A204.1 (cell line): ENCODE data around the gene PKIG.

Experiments
- FAIRE-seq: peaks from 2 replicates; lab custom pipeline; 2012; peaks lifted over from hg19 to GRCh38; lab: Jason Lieb, UNC

Gene PKIG

DNA sequence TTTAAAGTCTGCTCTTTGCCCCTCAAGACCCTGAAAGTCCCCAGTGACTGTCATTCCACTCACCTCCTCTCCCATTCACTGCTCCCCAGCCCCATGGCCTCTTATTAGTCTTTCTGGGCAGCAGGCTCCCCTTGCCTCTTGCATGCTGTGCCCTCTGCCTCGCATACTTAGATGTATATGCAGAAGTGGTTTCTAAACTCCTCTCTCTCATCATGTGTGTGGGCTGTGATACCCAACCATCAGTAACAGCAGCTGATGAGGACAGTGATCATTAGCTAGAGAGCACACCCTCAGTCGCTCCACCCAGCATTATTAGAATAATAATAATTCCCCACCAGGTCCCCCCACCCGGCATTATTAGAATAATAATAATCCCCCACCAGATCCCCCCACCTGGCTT, 14.5 kb downstream of the PKIG start:
- no peak for FAIRE-seq

DNA sequence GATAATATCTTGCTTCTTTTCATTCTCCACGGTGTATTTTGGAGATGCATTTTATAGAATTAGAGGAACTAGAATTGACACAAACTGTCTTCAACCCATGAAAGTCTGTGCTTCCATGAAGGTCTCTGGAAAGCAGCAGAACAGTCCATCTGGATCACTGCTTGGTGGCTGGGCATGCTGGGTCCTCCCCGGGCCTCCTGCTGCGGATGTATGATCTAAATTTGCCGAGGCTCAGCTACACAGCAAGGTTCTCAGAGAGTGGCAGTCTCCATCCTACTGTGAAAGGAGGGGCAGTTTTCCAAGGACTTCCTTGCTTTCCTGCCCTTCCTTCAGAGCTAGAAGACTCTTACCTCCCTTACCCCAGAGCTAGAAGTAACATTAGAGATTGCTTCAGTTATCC, 15.1 kb downstream of the PKIG start:
- FAIRE-seq = no peak

DNA sequence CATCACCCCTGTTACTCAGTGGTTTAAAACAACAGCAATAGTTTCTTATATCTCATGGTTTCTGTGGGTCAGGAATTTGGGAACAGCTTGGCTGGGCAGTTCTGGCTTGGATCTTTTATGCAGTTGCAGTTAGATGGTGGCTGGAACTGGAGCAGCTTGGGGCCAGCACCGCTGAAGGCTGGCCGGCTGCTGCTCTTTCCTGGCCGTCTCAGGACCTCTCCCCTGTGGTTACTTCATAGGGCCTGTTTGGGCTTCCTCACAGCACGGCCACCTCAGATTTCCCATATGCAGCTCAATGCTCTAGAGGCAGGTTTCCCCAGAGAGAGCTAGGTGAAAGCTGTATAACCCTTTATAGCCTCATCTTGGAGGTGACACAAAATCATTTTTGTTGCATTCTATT, 15.6 kb downstream of the PKIG start:
- FAIRE-seq = no peak

DNA sequence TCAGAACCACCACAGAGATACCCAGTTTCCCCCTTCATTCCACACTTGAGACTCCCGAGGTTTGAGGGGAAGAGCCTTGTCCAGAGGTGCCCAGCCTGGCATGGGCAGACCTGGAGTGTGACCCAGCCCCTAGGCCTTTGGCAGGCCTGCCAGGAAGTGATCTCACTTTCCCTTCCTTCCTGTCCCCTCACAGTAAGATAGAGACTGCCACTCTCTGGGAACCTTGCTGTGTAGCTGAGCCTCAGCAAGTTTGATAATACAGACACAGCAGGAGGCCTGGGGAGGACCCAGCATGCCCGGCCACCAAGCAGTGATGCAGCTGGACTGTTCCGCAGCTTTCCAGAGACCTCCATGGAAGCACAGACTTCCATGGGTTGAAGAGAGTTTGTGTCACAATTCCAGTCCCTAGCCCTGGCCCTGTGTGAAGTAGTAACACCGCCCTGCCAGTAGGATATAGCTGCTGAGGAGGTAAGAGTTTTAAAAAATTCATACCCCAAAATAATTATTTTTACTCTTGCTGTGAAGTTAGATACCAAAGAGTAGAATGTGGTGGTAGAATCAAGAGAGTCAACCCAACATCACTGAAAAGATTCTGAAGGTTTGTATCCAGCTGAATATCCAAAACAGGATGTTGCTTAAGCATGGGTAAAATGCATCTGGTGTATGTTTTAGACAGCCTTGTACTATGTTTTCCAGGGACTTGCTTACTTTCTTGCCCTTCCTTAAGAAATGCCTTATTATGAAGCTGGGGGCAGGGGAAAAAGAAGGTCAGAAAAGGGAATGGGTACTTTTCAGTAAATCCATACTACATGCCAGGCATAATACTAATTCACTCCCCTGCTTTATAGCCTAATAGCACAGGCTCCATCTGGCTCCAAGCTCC, 16.3 kb downstream of the PKIG start:
- FAIRE-seq = no peak

DNA sequence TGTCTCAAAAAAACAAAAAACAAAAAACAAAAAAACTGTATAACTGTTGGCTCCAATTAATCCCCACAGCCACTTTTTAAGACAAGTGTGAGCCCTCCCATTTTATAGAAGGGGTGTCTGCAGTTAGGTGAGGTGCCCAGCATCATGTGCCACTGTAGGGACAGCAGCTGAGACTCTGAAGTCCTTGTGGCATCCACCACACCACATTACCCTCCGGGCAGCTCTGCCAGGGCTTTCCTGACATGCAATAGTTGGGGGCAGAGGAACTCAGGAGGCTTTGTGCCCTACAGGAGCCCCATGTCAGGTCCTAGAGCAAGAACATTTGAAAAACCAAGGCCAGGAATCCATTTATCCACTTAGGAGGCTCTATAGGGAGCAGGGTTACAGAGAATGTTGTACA, 17.3 kb downstream of the PKIG start:
- FAIRE-seq = no peak

DNA sequence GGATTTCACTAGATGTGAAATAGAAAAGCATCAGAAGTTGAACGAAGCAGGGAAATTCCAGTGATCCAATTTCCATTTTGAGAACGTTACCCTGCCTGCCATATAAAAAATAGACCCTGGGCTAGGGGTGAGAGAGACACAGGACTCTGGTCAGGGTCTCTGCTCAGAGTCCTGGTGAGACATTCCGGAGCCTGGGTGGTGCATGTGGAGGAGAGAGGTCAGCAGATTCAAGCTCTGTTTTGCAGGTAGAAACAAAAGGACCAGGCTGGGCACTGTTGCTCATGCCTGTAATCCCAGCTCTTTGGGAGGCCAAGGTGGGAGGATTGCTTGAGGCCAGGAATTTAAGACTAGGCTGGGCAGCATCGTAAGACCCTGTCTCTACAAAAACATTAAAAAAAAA, 17.9 kb downstream of the PKIG start:
- no peak for FAIRE-seq

DNA sequence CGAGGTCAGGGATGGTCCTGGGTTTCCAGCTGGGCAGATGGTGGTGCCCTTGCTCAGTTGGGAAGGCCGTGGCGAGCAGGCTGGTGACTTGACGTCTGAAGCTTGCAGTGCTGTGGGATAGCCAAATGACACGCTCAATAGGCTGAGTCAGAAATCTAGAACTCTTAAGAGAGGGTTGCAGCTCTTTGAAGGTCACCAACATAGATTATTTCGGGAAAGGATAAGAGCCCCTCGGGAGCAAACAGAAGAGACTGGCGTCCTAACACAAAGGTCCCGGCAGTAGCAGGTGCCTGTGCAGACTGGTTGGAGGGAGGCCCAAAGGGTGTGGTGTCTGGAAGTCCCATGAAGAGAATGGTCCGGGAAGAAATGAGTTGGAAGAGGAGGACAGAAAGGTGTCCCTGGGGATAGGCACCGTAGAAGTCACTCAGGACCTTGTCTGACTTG, 18.4 kb downstream of the PKIG start:
- FAIRE-seq = no peak

DNA sequence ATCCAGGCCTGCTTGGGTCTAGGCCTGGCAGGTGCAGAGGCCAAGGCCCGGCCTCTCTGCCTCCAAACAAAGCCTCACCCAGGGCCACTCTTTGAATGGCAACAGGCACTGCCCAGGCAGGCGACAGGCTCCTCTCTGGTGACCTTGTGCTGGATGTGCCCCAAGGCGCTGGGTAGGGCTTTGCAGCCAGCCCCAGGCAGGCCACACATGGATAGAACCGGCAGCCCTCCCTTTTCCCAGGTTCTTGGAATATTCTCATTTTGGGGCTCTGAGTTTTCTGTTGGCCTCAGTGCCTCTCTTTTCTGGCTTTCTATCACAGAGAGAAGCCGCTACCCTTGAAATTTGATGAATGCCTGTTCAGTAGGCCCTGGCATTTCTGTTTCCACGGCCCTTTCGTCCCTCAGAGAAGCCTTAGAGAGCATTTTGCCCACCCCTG, 18.9 kb downstream of the PKIG start:
- no peak for FAIRE-seq

DNA sequence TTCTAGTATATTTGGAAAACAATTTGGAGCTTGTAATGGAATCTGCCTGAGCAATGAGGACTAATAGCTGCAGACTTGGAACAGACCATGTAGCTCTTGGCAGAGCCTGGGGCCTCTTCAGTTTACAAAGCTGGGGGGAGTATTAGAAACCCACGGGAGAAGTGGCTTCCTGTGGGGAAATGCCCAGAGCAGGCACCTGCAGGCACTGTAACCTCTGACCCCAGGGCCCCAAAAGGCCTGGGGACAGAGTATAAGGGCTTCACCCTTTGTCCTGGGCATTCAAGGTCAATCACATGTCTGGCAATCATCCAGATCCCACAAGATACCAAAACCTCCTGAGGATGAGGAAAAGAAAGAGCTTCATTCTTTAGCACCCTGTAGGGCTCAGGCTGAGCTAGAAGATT, 19.4 kb downstream of the PKIG start:
- FAIRE-seq = no peak

DNA sequence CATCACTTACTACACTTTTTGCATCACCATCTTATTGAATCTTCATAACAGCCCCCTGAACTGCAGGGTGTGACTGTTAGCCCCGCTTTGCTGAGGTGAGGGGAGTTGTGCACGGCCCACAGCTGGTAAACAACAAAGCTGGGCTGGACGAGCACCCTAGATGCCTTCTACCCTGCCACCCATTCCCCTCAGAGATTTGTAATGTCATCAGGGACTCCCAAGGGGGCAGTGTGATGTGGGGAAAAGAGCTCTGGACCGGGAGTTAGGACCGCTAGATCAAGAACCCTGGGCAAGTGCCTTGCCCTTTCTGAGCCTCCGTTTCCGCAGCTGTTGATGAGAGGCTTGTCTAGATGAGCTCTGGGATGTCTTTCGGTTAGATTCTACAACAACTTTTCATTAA, 20.9 kb downstream of the PKIG start:
- FAIRE-seq = no peak

DNA sequence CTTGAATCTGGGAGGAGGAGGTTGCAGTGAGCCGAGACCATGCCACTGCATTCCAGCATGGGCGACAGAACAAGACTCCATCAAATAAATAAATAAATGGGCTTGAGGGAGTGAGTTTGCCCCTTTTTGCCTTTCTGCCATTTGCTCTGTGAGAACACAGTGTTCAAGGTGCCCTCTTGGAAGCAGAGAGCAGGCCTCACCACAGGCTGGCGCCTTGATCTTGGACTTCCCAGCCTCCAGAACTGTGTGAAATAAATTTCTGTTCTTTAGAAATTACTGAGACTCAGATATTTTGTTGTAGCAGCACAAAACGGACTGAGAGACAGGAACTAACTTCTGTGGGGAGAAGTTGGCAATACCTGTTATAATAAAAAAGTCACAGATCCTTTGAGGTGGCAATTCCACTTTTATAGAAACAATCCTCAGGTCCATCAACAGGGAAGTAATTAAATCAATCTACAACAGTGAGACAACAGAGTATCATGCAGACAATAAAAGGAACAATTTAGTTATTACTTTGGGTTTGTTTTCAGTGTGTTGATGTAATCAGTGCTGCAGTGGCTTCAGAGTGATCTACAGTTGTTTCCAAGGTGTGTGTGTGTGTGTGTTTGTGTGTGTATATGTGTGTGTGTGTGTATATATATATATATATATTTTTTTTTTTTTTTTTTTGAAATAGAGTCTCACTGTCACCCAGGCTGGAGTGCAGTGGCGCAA, 24.5 kb downstream of the PKIG start:
- FAIRE-seq = no peak

DNA sequence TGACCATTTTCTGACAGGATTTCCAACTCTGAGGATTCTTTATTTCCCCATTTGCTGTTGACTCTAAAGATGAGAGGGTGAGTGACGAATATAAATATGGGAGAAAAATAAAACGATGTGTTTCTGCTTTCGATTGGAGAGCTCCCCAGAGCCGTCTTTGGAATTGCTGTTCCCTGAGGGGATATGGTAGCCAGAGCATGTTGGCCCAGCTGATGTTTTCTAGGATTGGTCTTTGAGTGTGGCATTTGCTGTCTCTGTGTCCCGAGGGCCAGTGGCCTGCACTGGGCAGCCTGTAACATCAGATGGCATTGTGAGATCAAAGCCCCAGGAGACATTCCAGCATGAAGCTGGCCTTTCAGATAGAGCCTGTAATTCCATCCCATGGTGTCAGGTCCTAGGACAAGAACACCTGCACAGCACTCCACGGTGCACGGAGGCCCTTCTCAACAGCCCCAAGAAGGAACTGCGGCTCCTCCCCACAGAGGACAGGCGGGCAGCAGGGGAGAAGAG, 26.7 kb downstream of the PKIG start:
- no peak for FAIRE-seq

DNA sequence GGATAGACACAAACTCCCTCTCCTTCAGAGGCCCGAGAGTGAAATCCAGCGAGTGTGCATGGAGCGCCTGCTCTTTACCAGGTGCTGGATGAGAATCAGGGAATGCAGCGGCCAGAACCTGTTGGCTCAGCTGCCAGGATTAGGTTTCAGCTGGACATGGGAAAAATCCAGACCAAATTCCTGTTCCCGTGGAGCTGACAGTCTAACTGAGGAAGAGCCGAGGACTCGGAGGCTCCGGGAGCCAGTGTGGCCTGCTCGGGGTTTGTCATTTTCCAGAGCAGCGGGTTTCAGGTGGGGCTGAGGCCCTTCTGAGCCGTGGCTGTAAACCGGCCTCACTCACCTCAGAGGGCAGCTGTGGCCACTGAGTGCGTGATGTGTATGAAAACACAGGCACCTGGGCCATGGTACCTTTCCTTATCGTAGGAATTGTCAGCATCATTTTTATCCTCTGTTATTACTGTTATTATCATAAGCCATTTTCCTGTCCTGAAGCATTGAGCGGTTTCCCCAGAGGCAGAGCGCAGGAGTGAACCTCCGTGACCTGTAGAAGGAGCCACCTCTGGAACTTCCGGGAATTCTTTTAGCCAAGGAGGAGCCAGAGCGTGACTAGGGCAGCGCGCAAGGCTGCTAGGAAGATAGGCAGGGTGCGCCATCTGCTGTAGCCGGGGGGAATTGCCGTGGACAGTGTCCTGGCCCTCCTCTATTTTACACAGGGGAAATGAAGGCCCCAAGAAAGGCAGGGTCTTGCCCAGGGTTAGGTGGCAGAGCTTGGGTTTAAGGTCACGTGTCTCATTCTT, 27.3 kb downstream of the PKIG start:
- FAIRE-seq = peak; percentile 44

DNA sequence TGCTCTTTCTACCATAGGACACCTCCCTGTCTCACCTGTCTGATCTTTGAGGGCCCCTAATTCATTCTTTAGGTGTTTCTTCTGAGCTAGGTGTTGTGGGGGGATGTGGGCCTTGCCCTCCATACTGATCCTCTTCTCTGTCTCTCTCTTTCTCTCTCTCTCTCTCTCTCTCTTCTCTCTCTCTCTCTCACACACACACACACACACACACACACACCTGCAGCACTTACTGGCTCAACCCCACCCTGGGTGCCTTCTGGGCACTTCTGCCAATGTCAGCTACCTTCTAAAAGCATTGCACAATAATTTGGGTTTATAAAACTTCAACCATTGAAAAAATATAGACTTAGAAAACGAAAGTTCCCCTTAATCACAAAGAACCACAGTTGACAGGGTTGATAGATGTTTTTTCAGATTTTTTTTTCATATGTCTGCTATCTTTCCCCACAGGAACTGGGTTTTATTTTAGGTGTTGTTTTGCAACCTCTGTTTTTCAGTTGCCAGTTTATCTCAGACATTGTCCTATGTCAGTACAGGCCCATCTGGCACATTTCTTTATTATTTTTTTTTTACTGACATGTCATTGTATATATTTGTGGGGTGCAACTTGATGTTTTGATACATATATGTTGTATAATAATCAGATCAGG, 28.1 kb downstream of the PKIG start:
- no peak for FAIRE-seq

DNA sequence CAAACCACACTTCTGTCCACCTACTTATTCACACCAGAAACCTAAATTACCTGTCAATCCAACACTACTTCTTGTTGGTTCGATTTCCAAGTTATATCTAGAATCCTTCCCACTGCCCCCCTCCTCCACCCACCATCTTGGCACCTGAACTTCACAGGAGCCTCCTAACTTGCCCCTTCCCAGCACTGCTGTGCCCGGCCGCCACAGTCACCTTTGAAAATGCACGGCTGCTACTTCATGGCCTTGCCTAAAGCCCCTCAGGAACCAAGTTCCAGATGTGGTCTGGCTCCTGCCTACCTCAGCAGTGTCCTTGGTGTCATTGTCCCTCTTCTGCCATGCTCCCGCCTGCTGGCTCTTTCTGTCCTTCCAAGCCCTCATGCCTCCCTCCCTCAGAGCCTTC, 31.2 kb downstream of the PKIG start:
- no peak for FAIRE-seq

DNA sequence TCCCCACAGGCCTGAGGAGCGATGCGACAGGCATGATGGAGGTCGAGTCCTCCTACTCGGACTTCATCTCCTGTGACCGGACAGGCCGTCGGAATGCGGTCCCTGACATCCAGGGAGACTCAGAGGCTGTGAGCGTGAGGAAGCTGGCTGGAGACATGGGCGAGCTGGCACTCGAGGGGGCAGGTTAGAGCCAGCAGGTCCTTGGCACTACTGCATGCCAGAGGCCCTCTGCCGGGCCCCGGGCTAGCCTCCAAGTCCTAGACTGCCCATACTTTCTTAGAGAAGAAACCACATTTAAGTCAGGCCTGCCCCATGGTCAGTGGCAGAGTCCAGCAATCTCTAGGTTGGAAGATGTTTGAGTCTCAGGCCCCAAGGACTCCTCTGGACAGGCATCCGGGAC, 32.1 kb downstream of the PKIG start:
- no peak for FAIRE-seq

DNA sequence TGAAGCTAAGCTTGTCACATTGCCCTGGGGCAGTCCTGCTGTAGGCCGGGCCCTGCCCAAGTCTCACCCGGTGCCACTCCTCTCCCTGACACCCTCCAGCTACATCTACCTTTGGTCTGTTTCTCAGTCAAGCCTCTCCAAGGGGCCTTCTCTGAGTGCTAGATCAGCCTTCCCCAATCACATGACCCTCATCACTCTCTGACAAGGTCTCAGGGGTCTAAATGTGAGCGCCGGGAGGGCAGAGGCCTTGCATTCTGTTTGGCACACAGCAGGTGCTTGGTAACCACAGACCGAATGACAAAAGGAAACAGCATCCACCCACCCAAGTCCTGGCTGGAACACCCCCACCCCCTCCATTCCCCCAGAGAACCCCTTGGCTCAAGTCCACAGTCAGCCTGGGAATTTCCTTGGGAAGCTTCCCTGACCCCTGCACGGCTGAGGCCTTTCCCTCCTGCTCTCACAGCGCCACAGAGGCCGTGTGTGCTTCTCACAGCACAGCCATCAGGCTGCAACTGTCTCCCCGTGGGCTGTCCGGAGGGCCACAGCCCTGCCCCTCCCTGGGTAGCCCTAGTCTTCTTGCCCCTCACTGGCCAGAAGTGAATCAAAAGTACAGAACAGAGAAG, 32.9 kb downstream of the PKIG start:
- no peak for FAIRE-seq

DNA sequence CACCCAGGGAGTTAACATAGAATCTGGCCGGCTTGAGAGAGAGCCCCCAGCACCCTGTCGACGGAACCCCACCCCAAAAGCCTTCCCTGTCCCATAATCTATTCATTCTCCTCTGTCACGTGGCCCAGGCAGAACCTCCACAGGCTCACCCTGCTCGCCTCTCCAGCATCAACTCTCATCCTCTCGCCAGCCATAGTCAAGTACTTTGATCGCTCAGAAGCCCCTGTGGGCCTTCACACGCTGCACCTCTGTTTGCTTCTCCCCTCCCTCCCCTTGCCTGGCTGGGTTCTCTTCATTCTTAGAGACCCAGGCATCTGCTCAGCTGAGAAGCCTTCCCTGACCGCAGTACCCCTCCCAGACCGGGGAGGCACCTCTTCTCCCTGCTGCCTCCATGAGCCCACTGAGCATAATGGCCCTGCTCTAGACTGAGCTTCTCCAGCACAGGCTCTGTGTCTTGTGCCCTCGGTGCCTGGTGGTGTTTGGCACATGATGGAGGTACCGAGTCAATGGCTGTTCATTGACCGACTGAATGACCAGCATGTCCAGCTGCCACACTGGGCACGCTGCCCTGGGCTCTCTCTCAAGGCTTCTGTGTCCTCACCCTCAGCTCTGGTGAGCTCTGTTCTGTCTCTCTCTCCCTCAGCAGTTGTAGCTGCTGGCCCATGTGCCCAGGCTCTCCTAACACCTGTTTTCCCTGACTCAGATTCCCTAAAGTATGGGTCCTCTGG, 33.7 kb downstream of the PKIG start:
- no peak for FAIRE-seq

DNA sequence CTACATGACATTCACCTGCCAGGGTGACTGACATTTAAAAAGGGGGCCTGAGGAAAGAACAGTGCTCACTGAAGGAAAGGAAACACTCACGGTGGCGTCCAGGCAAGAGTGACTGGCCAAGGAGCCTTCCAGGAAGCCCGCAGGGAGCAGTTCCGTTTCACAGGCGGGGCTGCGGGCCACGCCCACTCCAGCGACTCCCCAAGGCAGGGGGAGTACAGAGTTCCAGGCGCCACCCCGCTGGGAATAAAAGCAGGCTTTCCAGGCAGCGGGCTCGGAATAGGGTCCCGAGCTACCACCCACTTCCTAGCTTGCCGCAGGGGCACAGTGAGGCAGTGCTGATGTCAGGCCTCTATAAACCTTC, 34.2 kb downstream of the PKIG start:
- no peak for FAIRE-seq

DNA sequence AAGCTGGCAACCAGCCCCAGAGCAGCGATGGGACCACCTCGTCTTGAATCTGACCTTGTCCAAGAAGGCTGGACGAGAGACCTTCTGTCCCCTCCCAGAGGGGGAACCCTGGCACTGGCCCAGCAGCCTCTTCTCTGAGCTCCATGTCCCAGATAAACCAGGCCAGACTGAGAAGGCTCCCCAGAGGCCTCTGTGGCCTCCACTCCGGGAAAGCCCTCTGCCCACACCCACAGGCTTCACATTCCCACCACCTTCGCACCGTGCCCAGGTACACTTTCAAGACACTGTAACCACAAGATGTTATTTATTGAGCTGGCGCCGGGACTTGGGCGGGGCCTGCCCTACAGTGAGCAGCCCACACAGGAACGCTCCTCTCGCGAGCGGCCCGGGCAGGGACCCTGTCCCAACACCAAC, 35.9 kb downstream of the PKIG start:
- FAIRE-seq = no peak

DNA sequence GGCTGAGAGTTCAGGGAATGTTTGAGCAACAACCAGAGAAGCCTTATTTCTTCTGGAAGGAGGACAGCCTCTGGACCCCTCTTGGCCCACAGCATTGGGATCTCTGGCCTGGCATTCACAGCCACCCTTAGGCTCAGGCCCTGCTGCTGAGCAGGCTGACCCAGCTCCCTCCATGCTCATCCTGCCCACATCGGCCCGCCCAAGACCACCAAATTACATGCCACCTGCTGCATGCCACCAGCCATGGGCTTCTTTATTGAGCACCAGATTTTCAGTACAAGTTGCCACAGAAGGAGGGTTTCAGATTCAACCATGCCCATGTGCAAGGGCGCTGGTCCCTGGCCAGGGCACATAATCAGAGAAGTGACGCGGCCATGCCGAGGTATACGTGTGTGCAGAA, 36.9 kb downstream of the PKIG start:
- no peak for FAIRE-seq
